Stimulated activated naive CD4-positive, alpha-beta T cell (primary cell): ENCODE results near the gene NHLRC3.
"Not testable (repeated sequence)": the region's sequence is repeated elsewhere in the genome, so short reads cannot be mapped to it uniquely, and the experiment has no call there.

Experiments used
- DNase-seq, 6 experiments: peaks; one replicate each; lab custom pipeline; 2025; lab: John Stamatoyannopoulos, UW

Gene NHLRC3

DNA sequence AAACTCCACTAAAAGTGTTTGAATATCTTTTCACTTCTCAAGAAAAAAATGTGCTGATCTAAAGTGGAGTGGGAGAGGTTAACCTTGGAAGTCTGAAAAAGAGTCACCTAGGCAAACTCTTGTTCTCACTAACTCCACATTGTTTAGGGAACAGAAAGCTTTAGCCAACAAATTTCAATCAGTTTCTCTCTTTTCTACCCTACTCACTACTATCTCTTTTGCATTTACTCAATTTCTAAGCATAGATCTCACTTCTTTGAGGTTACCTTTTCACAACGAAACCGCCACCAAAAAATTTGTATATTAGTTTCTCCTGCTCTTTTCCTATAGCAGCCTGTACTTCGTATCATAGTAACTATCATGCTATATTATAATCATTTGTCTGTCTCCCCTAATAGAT is 6.3 kb downstream of the NHLRC3 start:
- no peak for DNase-seq

DNA sequence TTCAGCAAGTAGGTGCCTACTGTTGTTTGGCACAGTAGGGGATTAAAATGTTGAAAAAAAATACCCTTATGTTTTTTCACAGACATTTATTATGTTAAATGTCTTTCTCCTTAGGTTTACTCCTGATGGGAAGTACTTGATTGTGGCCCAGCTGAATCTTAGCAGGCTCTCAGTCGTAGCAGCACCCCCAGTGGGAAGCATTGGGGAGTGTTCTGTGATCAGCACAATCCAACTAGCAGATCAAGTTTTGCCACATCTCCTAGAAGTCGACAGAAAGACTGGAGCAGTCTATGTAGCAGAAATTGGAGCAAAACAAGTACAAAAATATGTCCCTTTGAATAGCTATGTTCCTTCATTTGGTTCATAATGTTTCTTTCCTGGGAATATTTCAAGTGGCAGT is 9.3 kb downstream of the NHLRC3 start:
- no peak for DNase-seq

DNA sequence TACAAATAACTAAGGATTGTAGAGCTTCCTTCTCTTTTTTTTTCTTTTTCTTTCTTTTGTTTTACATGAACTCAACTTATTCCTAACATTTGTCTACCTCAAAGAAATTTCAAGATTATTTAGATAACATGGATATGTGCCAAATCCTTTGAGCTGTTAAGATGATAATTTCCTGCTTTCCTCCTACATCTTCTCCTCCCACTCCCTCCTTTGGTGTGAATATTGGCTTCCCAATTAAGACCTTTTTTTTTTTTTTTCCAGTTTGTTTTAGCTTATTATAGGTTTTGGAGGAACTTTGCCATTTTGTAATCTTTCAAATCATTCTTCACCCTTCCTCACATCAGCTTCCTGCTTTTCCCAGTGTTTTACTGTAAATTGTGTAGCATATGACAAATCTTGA is 10.6 kb downstream of the NHLRC3 start:
- DNase-seq, result no peak

DNA sequence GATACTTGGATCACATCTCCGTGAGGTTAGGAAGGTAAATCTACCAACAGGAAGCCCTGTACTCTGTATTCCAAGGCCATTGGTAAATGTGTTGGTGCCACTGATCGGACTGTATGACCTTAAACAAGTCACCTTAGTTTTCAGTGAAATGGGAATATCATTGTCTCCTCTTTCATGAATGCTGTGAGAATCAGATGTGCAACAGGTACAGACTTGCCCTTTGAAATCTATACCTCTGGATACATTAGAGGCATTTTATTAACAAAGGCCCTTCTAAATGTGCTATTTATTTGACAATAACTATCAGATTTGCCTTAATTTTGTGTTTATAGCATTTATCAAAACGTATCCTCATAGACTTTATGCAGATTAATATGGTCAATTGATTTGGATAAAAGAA is 11.0 kb downstream of the NHLRC3 start:
- DNase-seq, result no peak

DNA sequence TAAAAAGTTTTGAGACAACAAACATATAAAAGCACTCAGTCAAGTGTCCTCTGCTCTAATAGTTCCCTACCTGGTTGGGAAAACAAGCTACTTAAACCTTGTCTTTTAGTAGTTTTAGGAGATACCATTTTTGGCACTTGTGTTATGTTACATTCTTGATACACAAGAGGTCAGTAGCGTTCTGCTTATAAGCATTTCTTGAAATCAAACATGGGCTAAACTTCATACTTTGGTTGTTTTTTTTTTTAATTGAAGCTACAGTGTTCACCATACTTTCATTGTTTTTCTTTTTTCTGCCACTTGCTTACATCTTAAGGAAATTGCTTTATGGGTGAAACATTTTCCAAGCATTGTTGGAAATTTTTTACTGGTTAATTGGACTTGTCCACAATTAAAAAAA is 12.9 kb downstream of the NHLRC3 start:
- DNase-seq, result peak in 2 of 6 experiments; percentile 14 to 23

DNA sequence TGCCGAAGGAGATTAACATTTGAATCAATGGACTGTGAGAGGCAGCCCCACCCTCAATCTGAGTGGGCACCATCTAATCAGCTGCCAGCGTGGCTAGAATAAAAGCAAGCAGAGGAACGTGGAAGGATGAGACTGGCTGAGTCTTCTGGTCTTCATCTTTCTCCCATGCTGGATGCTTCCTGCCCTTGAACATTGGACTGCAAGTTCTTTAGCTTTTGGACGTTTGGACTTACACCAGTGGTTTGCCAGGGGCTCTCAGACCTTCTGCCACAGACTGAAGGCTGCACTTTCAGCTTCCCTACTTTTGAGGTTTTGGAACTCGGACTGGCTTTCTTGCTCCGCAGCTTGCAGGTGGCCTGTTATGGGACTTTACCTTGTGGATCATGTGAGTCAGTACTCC is 14.7 kb downstream of the NHLRC3 start:
- no peak for DNase-seq

DNA sequence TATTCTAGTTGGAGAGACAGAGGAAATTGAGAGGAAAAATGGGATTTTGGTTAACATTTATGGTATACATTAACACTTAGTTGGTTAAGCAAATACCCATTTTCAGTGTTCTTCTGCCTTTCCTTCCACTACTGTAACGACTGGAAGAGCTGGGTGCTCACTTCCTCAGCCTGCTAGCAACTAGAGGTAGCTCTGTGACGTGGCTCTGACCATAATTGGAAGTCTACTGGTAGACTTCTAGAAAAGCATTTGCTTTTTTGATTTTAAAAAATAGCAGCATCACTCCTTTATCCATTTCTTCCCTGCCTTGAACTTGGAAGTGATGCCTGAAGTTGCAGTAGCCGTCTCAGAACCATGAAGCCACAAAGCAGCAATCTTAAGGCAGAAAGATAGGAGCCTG is 15.9 kb downstream of the NHLRC3 start:
- DNase-seq, result no peak

DNA sequence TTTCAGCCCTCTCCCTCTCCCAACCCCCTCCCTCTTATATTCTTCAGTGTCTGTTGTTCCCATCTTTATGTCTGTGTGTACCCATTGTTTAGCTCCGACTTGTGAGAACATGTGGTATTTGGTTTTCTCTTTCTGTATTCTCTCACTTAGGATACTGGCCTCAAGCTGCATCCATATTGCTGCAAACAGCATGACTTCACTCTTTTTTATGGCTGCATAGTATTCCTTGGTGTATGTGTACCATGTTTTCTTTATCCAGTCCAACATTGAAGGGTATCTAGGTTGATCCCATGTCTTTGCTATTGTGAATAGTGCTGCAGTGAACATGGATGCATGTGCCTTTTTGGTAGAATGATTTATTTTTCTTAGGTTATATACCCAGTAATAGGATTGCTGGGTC is 17.8 kb downstream of the NHLRC3 start:
- DNase-seq, result no peak

DNA sequence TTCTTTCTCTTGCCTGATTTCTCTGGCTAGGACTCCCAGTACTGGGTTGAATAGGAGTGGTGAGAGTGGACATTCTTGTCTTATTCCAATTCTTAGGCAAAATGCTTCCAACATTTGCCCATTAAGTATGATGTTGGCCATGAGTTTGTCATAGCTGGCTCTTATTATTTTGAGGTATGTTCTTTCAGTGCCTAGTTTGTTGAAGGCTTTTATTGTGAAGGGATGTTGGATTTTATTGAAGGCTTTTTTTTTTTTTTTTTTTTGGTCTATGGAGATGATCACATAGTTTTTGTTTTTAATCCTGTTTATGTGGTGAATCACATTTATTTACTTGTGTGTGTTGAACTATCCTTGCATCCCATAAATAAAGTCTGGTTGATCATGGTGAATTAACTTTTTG is 19.8 kb downstream of the NHLRC3 start:
- no peak for DNase-seq

DNA sequence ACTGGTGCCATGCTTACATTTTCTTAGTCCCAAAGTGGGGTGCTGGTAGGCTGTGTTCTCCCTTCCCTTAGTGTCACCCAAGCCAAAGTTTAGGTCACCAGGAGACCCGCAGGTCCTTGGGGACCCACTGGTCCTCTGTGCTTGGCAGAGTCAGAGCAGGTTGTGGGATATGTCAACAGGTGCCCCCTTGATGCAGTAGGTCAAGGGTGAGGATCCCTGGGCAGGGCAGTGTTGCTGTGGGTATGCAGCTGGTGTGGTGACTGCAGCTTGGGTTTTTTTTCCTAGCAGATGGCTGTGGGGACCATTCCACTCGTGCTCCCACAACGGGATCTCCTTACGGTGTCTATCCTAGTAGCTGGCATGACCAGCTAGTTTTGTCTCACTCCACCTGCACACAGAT is 23.7 kb downstream of the NHLRC3 start:
- DNase-seq, result no peak

DNA sequence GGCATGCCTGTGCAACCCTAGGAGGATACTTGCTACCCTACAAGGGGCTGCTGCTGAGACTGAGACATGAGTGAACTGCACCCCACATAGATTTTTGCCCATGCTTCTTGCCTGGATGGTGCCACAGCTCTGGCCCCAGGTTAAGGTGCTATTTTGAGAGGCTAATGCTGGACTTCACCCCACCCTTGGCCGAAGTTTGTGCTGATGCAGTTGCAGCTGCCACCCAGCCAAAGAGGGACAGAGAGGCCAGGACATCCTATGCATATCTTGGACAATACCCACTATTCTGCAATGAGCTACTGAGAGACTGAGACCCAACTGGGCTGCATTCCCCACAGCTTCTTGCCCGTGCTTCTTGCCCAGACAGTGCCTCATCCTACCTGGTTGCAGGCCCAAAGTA is 34.6 kb downstream of the NHLRC3 start:
- DNase-seq, result no peak

DNA sequence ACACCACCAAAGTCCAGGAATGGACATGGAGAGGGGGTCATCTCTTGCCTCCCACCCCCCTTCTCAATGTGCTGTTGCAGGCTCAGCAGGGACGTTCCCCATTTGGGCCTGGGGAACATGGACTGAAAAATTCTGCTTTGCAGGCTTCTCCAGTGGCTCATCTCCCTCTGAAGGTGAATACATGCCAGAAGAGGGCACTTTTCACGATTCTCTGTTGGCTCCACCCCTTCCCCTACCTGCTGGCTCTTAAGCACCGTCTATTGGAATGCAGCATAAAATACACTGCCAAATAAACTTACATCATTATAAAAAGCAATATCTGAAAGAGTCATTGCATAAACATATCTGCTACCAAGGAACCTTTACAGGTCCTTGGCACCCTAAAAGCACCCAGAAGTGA is 35.7 kb downstream of the NHLRC3 start:
- DNase-seq, result no peak

DNA sequence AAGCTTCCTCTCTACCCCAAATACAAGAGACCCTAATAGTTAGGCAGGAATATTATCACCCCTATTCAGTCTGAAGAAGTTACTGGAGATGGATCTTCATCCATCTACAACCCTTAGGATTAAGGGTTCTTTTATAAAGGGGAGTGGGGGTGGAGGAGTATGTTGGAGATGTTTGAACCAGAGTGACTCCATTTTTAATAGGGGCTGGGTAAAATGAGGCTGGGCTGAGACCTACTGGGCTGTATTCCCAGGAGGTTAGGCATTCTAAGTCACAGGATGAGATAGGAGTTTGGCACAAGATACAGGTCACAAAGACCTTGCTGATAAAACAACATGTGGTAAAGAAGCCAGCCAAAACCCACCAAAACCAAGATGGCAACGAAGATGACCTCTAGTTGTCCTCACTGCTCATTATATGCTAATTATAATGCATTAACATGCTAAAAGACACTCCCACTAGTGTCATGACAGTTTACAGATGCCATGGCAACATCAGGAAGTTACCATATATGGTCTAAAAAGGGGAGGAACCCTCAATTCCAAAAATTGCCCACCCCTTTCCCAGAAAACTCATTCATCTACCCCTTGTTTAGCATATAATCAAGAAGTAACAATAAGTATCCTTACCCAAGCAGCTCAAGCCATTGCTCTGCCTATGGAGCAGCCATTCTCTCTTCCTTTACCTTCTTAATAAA is 48.1 kb downstream of the NHLRC3 start:
- not testable (repeated sequence) for DNase-seq

DNA sequence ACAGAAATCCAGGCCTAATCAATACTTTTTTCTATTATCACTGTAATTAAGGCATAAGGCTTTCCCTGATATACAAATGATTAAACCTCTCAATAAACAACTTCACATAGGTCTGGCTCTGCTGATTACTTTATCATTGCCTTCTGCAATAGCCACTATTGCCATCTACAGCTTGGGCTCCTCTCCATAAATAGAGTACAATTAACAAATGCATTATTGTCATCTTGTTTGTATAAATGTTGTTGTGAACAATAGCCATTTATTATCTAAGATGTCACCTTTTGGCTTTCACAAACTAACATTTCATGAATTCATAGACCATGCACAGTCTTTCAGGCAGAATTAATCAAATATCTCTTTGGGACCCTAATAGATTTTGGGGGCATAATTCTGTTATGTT is 53.3 kb downstream of the NHLRC3 start:
- no peak for DNase-seq

DNA sequence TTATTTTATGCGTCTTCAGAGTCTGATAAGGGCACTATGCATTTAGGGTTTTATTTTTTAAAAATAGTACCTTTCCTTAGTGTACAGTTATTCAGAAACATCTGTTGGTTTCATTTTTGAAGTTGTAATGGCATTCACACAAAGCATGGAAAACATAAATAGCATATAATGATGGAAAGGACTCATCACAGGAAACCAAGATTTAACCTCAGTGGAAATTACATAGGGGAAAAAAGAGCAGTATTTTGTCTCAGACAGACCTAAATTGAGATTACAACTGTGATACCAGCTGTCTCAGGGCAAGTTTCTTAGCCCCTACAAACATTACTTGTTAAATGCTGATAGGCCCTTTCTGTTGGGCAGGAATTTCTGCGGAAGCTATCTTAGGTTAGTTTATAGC is 57.2 kb downstream of the NHLRC3 start:
- DNase-seq, result no peak

DNA sequence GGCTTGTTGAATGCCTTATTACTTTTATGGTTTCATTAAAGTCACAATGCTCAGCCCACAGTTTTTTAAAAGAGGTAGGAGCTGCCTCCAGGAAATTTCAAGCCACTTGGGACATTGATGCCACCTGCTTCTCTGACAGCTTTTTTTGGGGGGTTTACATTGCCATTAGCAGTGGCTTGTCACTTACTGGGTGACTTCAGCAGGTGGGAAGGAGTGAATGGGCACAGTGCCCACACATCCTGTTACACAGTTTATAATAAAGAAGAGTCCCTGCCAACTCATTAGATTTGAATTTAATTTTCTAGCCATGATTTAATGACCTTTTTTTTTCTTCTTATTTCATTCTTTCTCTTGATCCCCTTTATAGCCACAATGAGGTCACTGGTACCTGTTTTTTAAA is 61.0 kb downstream of the NHLRC3 start:
- no peak for DNase-seq
